Spleen (tissue), 11 donors: Measurements from ENCODE around the gene MATK. TPM values are rescaled to one million over a fixed set of nuclear protein-coding genes. Genes with fewer than 3 reads are reported as not detected.
A peak's percentile ranks its signal among the peaks of the same experiment; 100 is the strongest.

Experiments used
- DNase-seq: peaks from one replicate; pipeline ENCODE4 v3.0.0-alpha.2; 2020
- H3K27ac ChIP-seq, 8 donors: fragments of 200-600 bp; sonication (generic) in 7 of 8; 1 replicate in 4 of 8; 2 replicates in 4 of 8; pipeline versions ENCODE4 v1.5.0 to v1.8.0; 2016 to 2021; ENCODE audit warnings: inconsistent platforms in 4 of 8, mild to moderate bottlenecking in 4 of 8, moderate library complexity in 1 of 8
- H3K27me3 ChIP-seq, 7 donors: fragments of 200-600 bp; sonication (generic) in 6 of 7; replicated peaks in 1 of 7; 1 replicate in 4 of 7; 2 replicates in 3 of 7; pipeline versions ENCODE4 v1.5.0 to v1.8.0; 2016 to 2021; ENCODE audit warnings: inconsistent platforms in 3 of 7, mild to moderate bottlenecking in 1 of 7
- H3K36me3 ChIP-seq, 6 donors: fragments of 200-600 bp; sonication (generic) in 5 of 6; 1 replicate in 4 of 6; 2 replicates in 2 of 6; pipeline versions ENCODE4 v1.5.0 to v1.8.0; 2016 to 2021; ENCODE audit warnings: inconsistent platforms in 2 of 6
- H3K4me1 ChIP-seq, 6 donors: fragments of 200-600 bp; sonication (generic) in 5 of 6; 1 replicate in 3 of 6; 2 replicates in 3 of 6; pipeline versions ENCODE4 v1.5.0 to v1.8.0; 2016 to 2021; ENCODE audit warnings: inconsistent platforms in 3 of 6
- H3K4me3 ChIP-seq, 8 donors: fragments of 200-600 bp; sonication (generic) in 7 of 8; 1 replicate in 4 of 8; 2 replicates in 4 of 8; pipeline versions ENCODE4 v1.5.0 to v1.8.0; 2016 to 2021; ENCODE audit warnings: inconsistent platforms in 4 of 8, mild to moderate bottlenecking in 4 of 8, moderate library complexity in 2 of 8
- H3K9me3 ChIP-seq, 8 donors: fragments of 200-600 bp; sonication (generic) in 7 of 8; 1 replicate in 4 of 8; 2 replicates in 4 of 8; pipeline versions ENCODE4 v1.5.0 to v1.8.0; 2016 to 2021; ENCODE audit warnings: inconsistent platforms in 4 of 8
- POLR2A ChIP-seq, 3 donors: fragments of 450-650 bp; IDR thresholded peaks; one replicate each; pipeline ENCODE4 v1.5.1; 2017; ENCODE audit warnings: antibody characterized with exemption in 3 of 3, mild to moderate bottlenecking in 1 of 3
- POLR2AphosphoS5 ChIP-seq, 3 donors: sonication (generic); formaldehyde crosslinking; IDR thresholded peaks; one replicate each; pipeline ENCODE4 v1.5.1; 2017; ENCODE audit warnings: antibody characterized with exemption in 3 of 3
- WGBS, 5 donors: extraction: QIAGEN DNeasy Blood & Tissue Kit in 3 of 5; methylation state at CpG; one replicate each; pipeline versions ENCODE4 v1.1.5 to v1.1.7; 2013 to 2018; 5-methylcytosine and 5-hydroxymethylcytosine counted together
- intact Hi-C: fragments of 100-400 bp; cut with DNase I; formaldehyde crosslinking; loops from one replicate; pipeline ENCODE4 v1.15.0; 2023; ENCODE audit warnings: low total_unique reads
- polyA plus RNA-seq, 3 donors: library from polyadenylated mRNA; stranded (reverse); fragments of 200-250 nt; gene quantifications; one replicate each; pipeline ENCODE4 v1.2.1, GENCODE V29; 2013
- total RNA-seq, 7 donors: library from RNA; depleted of rRNA in 3 of 7; stranded (reverse); fragments of >200 nt in 3 of 7; fragmentation: NEBNext Ultra II Directional in 4 of 7; extraction: Animal tissue kit (Norgen Biotek cat#: 25700) in 4 of 7; gene quantifications; one replicate each; pipeline versions ENCODE4 v1.1.0 to v1.2.1, GENCODE V29; 2016 to 2021
- TF ChIP-seq, protein P1 (sequence below), 11 experiments: fragments of 200-600 bp in 7 of 11; fragments of 450-650 bp in 4 of 11; sonication (generic) in 4 of 11; IDR thresholded peaks in 8 of 11; conservative IDR thresholded peaks in 3 of 11; 1 replicate in 7 of 11; 2 replicates in 4 of 11; pipeline versions ENCODE4 v1.4.0 to v1.8.0; 2016 to 2021; ENCODE audit warnings: antibody characterized with exemption in 11 of 11, inconsistent platforms in 4 of 11, mild to moderate bottlenecking in 1 of 11
- donor health status: healthy with polysubstance abuse.
- donor health status: DM: no; HTN: no; CAD: no; lungs with moderate emphysema.
- donor health status: DM: no; HTN: no; CAD: no.
- donor health status: Bipolar disorder and iron deficiency.
- donor health status: healthy.
- donor health status: DM: no; HTN: no; CAD: no.
- donor health status: DM: yes; HTN: yes; CAD: no.

Gene MATK
- total and polyA plus RNA-seq, 10 donors = 8.1 to 22.6 (median 16.6) TPM

DNA sequence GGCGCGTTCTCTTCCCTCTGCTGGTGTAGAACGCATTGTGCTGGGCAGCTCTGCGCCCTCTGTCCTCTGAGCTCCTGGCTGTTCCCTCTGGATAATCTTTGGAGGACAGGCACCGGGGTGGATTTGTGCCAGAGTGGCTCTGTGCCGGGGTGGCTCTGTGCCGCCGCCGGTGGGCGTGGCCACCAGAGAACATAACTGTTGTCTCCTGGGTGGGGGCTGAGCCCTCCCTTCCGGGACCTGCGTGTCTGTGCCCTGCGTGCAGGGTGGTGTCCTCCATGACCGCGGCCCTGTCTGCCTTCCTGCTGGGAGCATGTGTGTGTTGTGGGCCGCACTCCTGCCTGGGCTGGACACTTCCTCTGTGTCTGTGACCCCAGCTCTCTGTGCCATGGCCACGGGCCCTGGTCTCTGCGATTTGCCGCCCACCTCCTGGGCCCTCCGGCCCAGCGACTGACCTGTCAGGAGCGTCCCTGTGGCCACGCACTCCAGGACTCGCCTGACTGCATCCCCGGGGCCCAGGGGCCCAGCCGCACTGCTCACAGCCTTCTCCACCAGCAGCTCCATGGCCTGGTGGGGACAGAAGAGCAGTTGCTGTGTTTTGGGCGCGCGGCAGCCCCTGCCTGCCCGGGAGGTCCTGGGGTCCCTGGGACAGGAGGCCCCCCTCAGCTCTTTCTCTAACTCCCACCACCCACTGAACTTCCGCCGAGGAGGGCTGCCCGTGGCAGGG is 22.4 kb upstream of the MATK start:
- peak; percentile 72 for DNase-seq
- intact Hi-C loops = no loop called here
- 86 to 88% (median 87%) methylated on average over 8 to 33 of the region's 33 CpGs for WGBS, 5 donors
- Histone ChIP-seq H3K4me3 (no peak overlapping the region), H3K27me3 (peaks cover 0 to 12% (median 3%) of the 10 kb centered on the region in 7 donors), H3K9me3 (no peaks in the 10 kb centered on the region), H3K27ac (peak overlapping the region in 3 of 8 donors; percentile 40 to 55 (median 43)), H3K36me3 (no peaks in the 10 kb centered on the region), H3K4me1 (peaks cover 28 to 72% (median 49%) of the 10 kb centered on the region in 6 donors)
- no peak for TF ChIP-seq POLR2AphosphoS5 (IDR thresholded peaks at IDR 0.05)
- TF ChIP-seq, protein P1, sequence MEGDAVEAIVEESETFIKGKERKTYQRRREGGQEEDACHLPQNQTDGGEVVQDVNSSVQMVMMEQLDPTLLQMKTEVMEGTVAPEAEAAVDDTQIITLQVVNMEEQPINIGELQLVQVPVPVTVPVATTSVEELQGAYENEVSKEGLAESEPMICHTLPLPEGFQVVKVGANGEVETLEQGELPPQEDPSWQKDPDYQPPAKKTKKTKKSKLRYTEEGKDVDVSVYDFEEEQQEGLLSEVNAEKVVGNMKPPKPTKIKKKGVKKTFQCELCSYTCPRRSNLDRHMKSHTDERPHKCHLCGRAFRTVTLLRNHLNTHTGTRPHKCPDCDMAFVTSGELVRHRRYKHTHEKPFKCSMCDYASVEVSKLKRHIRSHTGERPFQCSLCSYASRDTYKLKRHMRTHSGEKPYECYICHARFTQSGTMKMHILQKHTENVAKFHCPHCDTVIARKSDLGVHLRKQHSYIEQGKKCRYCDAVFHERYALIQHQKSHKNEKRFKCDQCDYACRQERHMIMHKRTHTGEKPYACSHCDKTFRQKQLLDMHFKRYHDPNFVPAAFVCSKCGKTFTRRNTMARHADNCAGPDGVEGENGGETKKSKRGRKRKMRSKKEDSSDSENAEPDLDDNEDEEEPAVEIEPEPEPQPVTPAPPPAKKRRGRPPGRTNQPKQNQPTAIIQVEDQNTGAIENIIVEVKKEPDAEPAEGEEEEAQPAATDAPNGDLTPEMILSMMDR (IDR thresholded peaks at IDR 0.05 in 8 of 11, conservative IDR thresholded peaks at IDR 0.05 in 3 of 11) = no peak
- TF ChIP-seq POLR2A (IDR thresholded peaks at IDR 0.05) = no peak

DNA sequence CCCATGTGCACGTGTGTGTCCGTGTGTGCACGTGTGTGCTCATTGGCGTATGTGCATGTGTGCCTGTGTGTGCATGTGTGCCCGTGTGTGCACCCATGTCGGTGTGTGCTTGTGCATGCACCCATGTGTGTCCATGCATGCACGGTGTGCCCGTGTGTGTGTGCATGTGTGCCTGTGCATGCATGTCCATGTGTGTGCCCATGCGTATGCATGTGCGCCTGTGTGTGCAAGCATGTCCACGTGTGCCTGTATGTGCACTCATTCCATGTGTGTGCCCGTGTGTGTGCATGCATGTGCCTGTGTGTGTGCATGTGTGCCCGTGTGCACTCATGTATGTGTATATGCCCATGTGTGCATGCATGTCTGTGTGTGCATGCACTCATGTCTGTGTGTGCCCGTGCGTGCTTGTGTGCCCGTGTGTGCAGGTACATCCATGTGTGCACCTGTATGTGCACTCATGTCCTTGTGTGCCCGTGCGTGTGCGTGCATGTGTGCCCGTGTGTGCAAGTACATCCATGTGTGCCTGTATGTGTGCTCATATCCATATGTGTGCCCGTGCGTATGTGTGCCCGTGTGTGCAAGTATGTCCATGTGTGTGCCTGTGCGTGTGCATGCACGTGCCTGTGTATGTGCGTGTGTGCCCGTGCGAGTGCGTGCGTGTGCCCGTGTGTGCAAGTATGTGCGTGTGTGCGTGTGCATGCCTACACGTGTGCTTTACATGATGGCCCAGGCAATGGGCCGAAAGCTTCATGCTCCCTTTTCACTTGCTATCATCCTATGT is 21.6 kb upstream of the MATK start:
- no peak for DNase-seq
- peaks cover 0 to 20% (median 3%) of the 10 kb centered on the region in 7 donors for H3K27me3 ChIP-seq
- H3K36me3 ChIP-seq = no peaks in the 10 kb centered on the region
- WGBS, 5 donors = 92 to 97% (median 96%) methylated on average over 29 to 35 of the region's 35 CpGs
- H3K4me1 ChIP-seq = peaks cover 19 to 63% (median 41%) of the 10 kb centered on the region in 6 donors
- no peaks in the 10 kb centered on the region for H3K9me3 ChIP-seq
- no peak overlapping the region for H3K4me3 ChIP-seq
- intact Hi-C loops = no loop called here
- peak overlapping the region in 2 of 8 donors; percentile 40 to 55 for H3K27ac ChIP-seq
- no peak for TF ChIP-seq POLR2AphosphoS5 (IDR thresholded peaks at IDR 0.05)
- no peak for TF ChIP-seq POLR2A (IDR thresholded peaks at IDR 0.05)
- TF ChIP-seq, protein P1 (IDR thresholded peaks at IDR 0.05 in 8 of 11, conservative IDR thresholded peaks at IDR 0.05 in 3 of 11) = no peak

DNA sequence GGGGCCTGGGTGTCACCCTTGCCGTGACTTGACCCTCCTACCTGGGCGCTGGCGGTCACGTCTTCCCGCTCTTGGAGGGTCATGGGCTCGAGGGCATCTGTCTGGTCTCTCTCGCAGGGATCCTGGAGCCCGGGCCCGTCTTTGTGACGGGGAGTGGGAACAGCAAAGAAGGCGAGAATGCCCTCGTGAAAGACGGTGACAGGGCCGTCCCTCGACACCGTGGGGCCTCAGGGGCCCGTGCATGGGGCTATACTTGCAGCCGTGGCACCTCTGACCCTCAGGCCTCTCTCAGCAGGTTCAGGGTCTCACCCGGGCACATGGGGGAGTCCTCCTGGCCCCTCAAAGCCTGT is 20.9 kb upstream of the MATK start:
- TF ChIP-seq POLR2A (IDR thresholded peaks at IDR 0.05) (no peak), POLR2AphosphoS5 (IDR thresholded peaks at IDR 0.05) (no peak)
- Histone ChIP-seq H3K9me3 (no peaks in the 10 kb centered on the region), H3K36me3 (no peaks in the 10 kb centered on the region), H3K27me3 (peaks cover 0 to 27% (median 6%) of the 10 kb centered on the region in 7 donors), H3K27ac (peak overlapping the region in 1 of 8 donors; percentile 30), H3K4me3 (no peak overlapping the region), H3K4me1 (peaks cover 15 to 61% (median 36%) of the 10 kb centered on the region in 6 donors)
- 68 to 84% (median 78%) methylated on average over 11 to 19 of the region's 19 CpGs for WGBS, 5 donors
- DNase-seq = no peak
- intact Hi-C loops = no loop called here

DNA sequence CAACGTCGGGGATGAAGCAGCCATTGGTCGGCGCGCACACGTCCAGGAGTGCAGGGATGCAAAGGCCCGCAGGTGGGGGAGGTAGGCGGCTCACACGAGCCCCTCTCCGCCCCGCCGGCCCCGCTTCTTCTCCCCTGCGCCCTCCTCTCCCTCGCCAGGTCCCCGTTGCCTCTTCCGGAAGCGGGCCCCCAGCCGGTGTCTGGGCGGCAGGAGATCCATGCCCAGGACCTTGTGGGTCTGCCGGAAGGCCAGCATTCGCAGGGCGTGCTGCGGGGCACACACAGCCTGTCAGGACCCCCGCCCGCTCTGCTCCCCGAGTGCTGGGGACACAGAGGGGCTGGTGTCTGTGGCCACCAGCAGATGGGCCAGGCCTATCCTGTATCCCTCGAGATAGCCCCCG is 19.7 kb upstream of the MATK start:
- Histone ChIP-seq H3K36me3 (no peaks in the 10 kb centered on the region), H3K4me3 (no peak overlapping the region), H3K27me3 (peaks cover 0 to 39% (median 19%) of the 10 kb centered on the region in 7 donors), H3K4me1 (peaks cover 13 to 61% (median 36%) of the 10 kb centered on the region in 6 donors), H3K9me3 (no peaks in the 10 kb centered on the region), H3K27ac (no peak overlapping the region)
- no peak for DNase-seq
- intact Hi-C loops = no loop called here
- no peak for TF ChIP-seq POLR2A (IDR thresholded peaks at IDR 0.05)
- TF ChIP-seq POLR2AphosphoS5 (IDR thresholded peaks at IDR 0.05) = no peak
- TF ChIP-seq, protein P1 (IDR thresholded peaks at IDR 0.05 in 8 of 11, conservative IDR thresholded peaks at IDR 0.05 in 3 of 11) = no peak
- WGBS, 5 donors = 87 to 93% (median 91%) methylated on average over 17 to 29 of the region's 29 CpGs
